PC-3 (cell line): ENCODE data around the gene PRKD2.

Experiments used
- EZH2 ChIP-seq: fragments of 300-600 bp; sonication (generic); IDR thresholded peaks from one replicate; pipeline ENCODE4 v1.6.1; 2017; ENCODE audit warnings: antibody characterized with exemption, mild to moderate bottlenecking, low read length; ENCODE audit not compliant: unreplicated experiment
- TF ChIP-seq, protein P1 (sequence below): fragments of 300-600 bp; sonication (generic); conservative IDR thresholded peaks from 2 replicates; pipeline ENCODE4 v1.5.1; 2017; ENCODE audit warnings: antibody characterized with exemption, low read depth, mild to moderate bottlenecking, low read length

DNA sequence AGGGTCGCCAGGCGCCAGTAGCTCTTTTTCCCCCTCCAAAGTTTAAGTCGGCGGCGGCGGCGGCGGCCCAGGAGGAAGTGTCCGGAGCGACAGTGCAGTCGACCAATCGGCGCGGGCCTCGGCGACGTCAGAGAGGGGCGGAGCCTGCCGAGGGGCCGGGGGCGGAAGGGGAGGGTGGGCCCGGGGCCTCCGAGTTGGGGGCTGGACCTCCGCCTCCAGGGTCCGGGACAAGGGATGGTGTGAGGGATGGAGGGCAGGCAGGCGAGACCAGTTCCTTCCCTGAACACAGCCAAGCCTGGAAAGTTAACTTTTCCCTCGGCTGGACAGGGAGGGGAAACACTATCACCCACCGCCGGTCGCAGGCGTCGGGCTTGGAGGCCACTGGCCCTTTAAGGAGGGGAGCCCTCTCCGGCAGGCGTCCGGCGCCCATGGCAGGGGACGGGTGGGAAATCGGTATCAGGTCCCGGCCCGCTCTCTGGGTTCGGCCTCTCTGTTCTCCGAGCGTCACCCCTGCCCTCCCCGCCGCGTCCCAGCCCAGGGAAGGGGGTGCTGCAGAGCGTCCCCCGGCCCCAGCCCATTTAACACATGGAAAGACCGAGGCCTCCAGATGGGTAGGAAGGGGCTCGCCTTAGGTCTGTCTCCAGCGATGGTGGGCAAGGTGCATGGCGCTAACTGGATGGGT is at the start of gene PRKD2:
- TF ChIP-seq, protein P1, sequence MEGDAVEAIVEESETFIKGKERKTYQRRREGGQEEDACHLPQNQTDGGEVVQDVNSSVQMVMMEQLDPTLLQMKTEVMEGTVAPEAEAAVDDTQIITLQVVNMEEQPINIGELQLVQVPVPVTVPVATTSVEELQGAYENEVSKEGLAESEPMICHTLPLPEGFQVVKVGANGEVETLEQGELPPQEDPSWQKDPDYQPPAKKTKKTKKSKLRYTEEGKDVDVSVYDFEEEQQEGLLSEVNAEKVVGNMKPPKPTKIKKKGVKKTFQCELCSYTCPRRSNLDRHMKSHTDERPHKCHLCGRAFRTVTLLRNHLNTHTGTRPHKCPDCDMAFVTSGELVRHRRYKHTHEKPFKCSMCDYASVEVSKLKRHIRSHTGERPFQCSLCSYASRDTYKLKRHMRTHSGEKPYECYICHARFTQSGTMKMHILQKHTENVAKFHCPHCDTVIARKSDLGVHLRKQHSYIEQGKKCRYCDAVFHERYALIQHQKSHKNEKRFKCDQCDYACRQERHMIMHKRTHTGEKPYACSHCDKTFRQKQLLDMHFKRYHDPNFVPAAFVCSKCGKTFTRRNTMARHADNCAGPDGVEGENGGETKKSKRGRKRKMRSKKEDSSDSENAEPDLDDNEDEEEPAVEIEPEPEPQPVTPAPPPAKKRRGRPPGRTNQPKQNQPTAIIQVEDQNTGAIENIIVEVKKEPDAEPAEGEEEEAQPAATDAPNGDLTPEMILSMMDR: no peak
- no peak for TF ChIP-seq EZH2
